Keratinocyte (primary cell): ENCODE measurements around the gene SPOPL. TPM values are rescaled to one million over a fixed set of nuclear protein-coding genes. Genes with fewer than 3 reads are reported as not detected.
A peak's percentile ranks its signal among the peaks of the same experiment; 100 is the strongest.

Source experiments
- DNase-seq: peaks from one replicate; pipeline ENCODE4 v3.0.0-alpha.2; 2011; ENCODE audit warnings: low read depth, missing footprints, low spot score
- FAIRE-seq: peaks from 2 replicates; lab custom pipeline; 2011; peaks lifted over from hg19 to GRCh38; lab: Jason Lieb, UNC
- H2AFZ ChIP-seq: 2 replicates; pipeline ENCODE4 v1.6.0; 2012; ENCODE audit warnings: low read length, control low read depth, inconsistent platforms; ENCODE audit not compliant: control insufficient read depth
- H3K27ac ChIP-seq: 2 replicates; pipeline ENCODE4 v1.5.1; 2011; ENCODE audit warnings: low read length; ENCODE audit not compliant: control insufficient read depth, insufficient read depth
- H3K27me3 ChIP-seq: 3 replicates; pipeline ENCODE4 v1.6.0; 2011; ENCODE audit warnings: low read length; ENCODE audit not compliant: control insufficient read depth, insufficient read depth; ENCODE audit errors: extremely low read depth
- H3K36me3 ChIP-seq, 2 experiments: 2 replicates in 1 of 2; 3 replicates in 1 of 2; pipeline ENCODE4 v1.5.1; 2011; ENCODE audit warnings: low read length in 2 of 2, mild to moderate bottlenecking in 1 of 2; ENCODE audit not compliant: control insufficient read depth in 2 of 2, insufficient read depth in 2 of 2; ENCODE audit errors: extremely low read depth in 1 of 2
- H3K4me1 ChIP-seq: 3 replicates; pipeline ENCODE4 v1.5.1; 2011; ENCODE audit warnings: low read length; ENCODE audit not compliant: control insufficient read depth, insufficient read depth; ENCODE audit errors: extremely low read depth
- H3K4me2 ChIP-seq: 3 replicates; pipeline ENCODE4 v1.6.0; 2011; ENCODE audit warnings: low read depth, low read length; ENCODE audit not compliant: control insufficient read depth, insufficient read depth; ENCODE audit errors: extremely low read depth
- H3K4me3 ChIP-seq, 3 experiments: fragments of 200-600 bp in 1 of 3; sonication (generic) in 1 of 3; 2 replicates in 2 of 3; 3 replicates in 1 of 3; pipeline ENCODE4 v1.5.1; 2011 to 2016; ENCODE audit warnings: low read length in 3 of 3, mild to moderate bottlenecking in 3 of 3, control low read depth in 2 of 3, inconsistent platforms in 1 of 3, low read depth in 1 of 3, mixed read lengths in 1 of 3, mixed run types in 1 of 3, moderate library complexity in 1 of 3; ENCODE audit not compliant: control insufficient read depth in 2 of 3, insufficient read depth in 2 of 3; ENCODE audit errors: extremely low read depth in 1 of 3
- H3K79me2 ChIP-seq: 2 replicates; pipeline ENCODE4 v1.6.0; 2012; ENCODE audit warnings: low read length; ENCODE audit not compliant: control insufficient read depth, insufficient read depth
- H3K9ac ChIP-seq: 3 replicates; pipeline ENCODE4 v1.6.0; 2011; ENCODE audit warnings: low read length; ENCODE audit not compliant: control insufficient read depth, insufficient read depth; ENCODE audit errors: extremely low read depth
- H3K9me1 ChIP-seq: 3 replicates; pipeline ENCODE4 v1.6.0; 2011; ENCODE audit warnings: low read length; ENCODE audit not compliant: control insufficient read depth, insufficient read depth; ENCODE audit errors: extremely low read depth
- H3K9me3 ChIP-seq: 2 replicates; pipeline ENCODE4 v1.5.1; 2012; ENCODE audit warnings: low read depth, low read length; ENCODE audit not compliant: control insufficient read depth
- H4K20me1 ChIP-seq: 3 replicates; pipeline ENCODE4 v1.6.0; 2011; ENCODE audit warnings: low read length; ENCODE audit not compliant: control insufficient read depth, insufficient read depth; ENCODE audit errors: extremely low read depth
- EZH2 ChIP-seq: IDR thresholded peaks from one replicate; pipeline ENCODE4 v1.6.1; 2012; ENCODE audit warnings: inconsistent platforms, mild to moderate bottlenecking, low read length, moderate library complexity
- dilution Hi-C: fragments of 300-500 bp; cut with MboI; formaldehyde crosslinking; loops from one replicate; pipeline ENCODE4 v1.7.0; 2020; ENCODE audit warnings: low sequenced_read_pairs; ENCODE audit not compliant: extremely low pct_ligation_motif_present
- polyA plus RNA-seq, 5 experiments: library from polyadenylated mRNA; depleted of rRNA in 3 of 5; stranded (reverse) in 3 of 5; stranded (forward) in 1 of 5; unstranded in 1 of 5; fragments of >200 nt; gene quantifications; 1 replicate in 1 of 5; 2 replicates in 3 of 5; 3 replicates in 1 of 5; pipeline versions ENCODE4 v1.2.1 to v1.2.3, GENCODE V29; 2011 to 2012; ENCODE audit warnings: missing spikeins in 2 of 5, low read depth in 1 of 5, low replicate concordance in 1 of 5
- TF ChIP-seq, protein P1 (sequence below), 3 experiments: IDR thresholded peaks in 1 of 3; conservative IDR thresholded peaks in 1 of 3; optimal IDR thresholded peaks in 1 of 3; 2 replicates in 2 of 3; 3 replicates in 1 of 3; pipeline versions ENCODE3 to v1.5.1; 2011; ENCODE audit warnings: low read length in 3 of 3, mild to moderate bottlenecking in 3 of 3, moderate library complexity in 2 of 3, control low read depth in 1 of 3, inconsistent platforms in 1 of 3; ENCODE audit not compliant: insufficient read depth in 2 of 3; ENCODE audit errors: extremely low read depth in 1 of 3

Gene SPOPL
- polyA plus RNA-seq, 1 donor (not counting 4 experiments of a cell fraction or from before 2014, with no cell fraction given), result 16.5 TPM

DNA sequence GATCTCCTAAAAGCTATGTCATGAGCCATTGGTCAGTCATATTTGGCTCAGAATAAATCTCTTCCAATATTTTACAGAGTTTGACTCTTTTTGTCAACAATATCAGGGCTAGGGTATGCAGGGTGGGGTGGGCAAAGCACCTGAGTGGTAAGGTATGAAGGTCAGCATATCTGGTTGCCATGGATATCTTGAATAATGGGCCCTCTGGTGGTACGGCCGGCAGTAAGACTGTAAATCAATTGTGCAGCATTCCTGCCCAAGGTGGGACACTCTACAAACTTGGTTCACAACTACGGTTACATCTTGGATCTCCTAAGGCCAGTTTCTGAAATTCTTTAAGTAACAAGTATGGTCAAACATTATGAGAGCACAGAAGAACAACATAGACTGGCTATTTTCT is 119.6 kb downstream of the SPOPL start:
- TF ChIP-seq, protein P1, sequence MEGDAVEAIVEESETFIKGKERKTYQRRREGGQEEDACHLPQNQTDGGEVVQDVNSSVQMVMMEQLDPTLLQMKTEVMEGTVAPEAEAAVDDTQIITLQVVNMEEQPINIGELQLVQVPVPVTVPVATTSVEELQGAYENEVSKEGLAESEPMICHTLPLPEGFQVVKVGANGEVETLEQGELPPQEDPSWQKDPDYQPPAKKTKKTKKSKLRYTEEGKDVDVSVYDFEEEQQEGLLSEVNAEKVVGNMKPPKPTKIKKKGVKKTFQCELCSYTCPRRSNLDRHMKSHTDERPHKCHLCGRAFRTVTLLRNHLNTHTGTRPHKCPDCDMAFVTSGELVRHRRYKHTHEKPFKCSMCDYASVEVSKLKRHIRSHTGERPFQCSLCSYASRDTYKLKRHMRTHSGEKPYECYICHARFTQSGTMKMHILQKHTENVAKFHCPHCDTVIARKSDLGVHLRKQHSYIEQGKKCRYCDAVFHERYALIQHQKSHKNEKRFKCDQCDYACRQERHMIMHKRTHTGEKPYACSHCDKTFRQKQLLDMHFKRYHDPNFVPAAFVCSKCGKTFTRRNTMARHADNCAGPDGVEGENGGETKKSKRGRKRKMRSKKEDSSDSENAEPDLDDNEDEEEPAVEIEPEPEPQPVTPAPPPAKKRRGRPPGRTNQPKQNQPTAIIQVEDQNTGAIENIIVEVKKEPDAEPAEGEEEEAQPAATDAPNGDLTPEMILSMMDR (optimal IDR thresholded peaks at IDR 0.05 in 1 of 3, IDR thresholded peaks at IDR 0.05 in 1 of 3, conservative IDR thresholded peaks at IDR 0.05 in 1 of 3; ENCODE audit: extremely low read depth in 1 of 3, insufficient read depth in 2 of 3, low read length in 3 of 3), result peak in 1 of 3 experiments; percentile 16
- TF ChIP-seq EZH2, result no peak
- no peaks in the 10 kb centered on the region for H3K27me3 ChIP-seq
- no peak for DNase-seq
- peak; percentile 58 for FAIRE-seq
- no peaks in the 10 kb centered on the region for H3K9me1 ChIP-seq
- no peak overlapping the region for H2AFZ ChIP-seq
- no peak overlapping the region for H3K27ac ChIP-seq
- H3K4me3 ChIP-seq, result no peak overlapping the region
- H3K4me1 ChIP-seq, result no peaks in the 10 kb centered on the region
- no peaks in the 10 kb centered on the region for H3K36me3 ChIP-seq
- dilution Hi-C loops, result no loop called here
- no peak overlapping the region for H3K4me2 ChIP-seq
- no peaks in the 10 kb centered on the region for H4K20me1 ChIP-seq
- H3K9ac ChIP-seq, result no peak overlapping the region
- H3K9me3 ChIP-seq, result no peaks in the 10 kb centered on the region
- H3K79me2 ChIP-seq, result no peaks in the 10 kb centered on the region

DNA sequence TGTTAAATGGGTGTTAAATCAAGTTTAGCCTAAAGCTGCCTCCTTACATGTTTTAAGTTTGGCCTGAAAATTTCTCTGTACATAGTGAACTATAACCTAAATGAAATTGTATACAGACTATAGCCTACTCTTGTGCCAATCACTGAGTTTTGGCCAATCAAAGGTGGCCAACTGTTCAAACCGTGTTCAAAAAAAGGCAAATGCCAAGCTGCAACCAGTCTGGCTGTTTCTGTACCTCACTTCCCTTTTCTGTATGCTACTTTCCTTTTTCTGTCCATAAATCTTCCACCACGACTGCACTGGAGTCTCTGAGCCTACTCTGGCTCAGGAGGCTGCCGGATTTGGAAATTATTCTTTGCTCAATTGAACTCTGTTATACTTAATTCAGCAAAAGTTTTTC is 121.0 kb downstream of the SPOPL start:
- H2AFZ ChIP-seq, result no peak overlapping the region
- FAIRE-seq, result no peak
- no peaks in the 10 kb centered on the region for H3K27me3 ChIP-seq
- H3K36me3 ChIP-seq, result no peaks in the 10 kb centered on the region
- no peaks in the 10 kb centered on the region for H3K79me2 ChIP-seq
- no peak overlapping the region for H3K4me2 ChIP-seq
- no peak overlapping the region for H3K9ac ChIP-seq
- no peaks in the 10 kb centered on the region for H3K9me3 ChIP-seq
- H4K20me1 ChIP-seq, result no peaks in the 10 kb centered on the region
- H3K4me1 ChIP-seq, result no peaks in the 10 kb centered on the region
- dilution Hi-C loops, result no loop called here
- no peak for TF ChIP-seq EZH2
- TF ChIP-seq, protein P1 (optimal IDR thresholded peaks at IDR 0.05 in 1 of 3, IDR thresholded peaks at IDR 0.05 in 1 of 3, conservative IDR thresholded peaks at IDR 0.05 in 1 of 3; ENCODE audit: extremely low read depth in 1 of 3, insufficient read depth in 2 of 3, low read length in 3 of 3), result no peak
- H3K4me3 ChIP-seq, result no peak overlapping the region
- no peak overlapping the region for H3K27ac ChIP-seq
- no peaks in the 10 kb centered on the region for H3K9me1 ChIP-seq
- no peak for DNase-seq
